H1 (cell line): ENCODE data around the gene SGSM1. TPM values are rescaled to one million over a fixed set of nuclear protein-coding genes. Genes with fewer than 3 reads are reported as not detected.

ENCODE experiments used
- CTCF ChIA-PET: fragments of 300-600 bp; sonication (Branson Sonifier 250); formaldehyde crosslinking; loops from one replicate; lab custom pipeline; 2021; ENCODE audit not compliant: partially characterized antibody; lab: Charles Lee
- POLR2A ChIA-PET: fragments of 300-600 bp; sonication (Branson Sonifier 250); formaldehyde crosslinking; loops from one replicate; lab custom pipeline; 2021; ENCODE audit warnings: inconsistent platforms; ENCODE audit not compliant: partially characterized antibody; lab: Charles Lee
- DNase-seq, 2 experiments: peaks; one replicate each; pipeline versions ENCODE4 v3.0.0 to v3.0.0-alpha.2; 2010 to 2022; ENCODE audit warnings: low spot score in 2 of 2, low read depth in 1 of 2, mixed read lengths in 1 of 2
- FAIRE-seq: peaks from 2 replicates; lab custom pipeline; 2011; peaks lifted over from hg19 to GRCh38; lab: Jason Lieb, UNC
- H2AFZ ChIP-seq: 2 replicates; pipeline ENCODE4 v1.8.1; 2012; ENCODE audit warnings: low read length, inconsistent platforms
- H2AK5ac ChIP-seq: 2 replicates; pipeline ENCODE4 v1.6.1; 2013; ENCODE audit warnings: low read depth, low read length
- H2BK120ac ChIP-seq: replicated peaks from 2 replicates; pipeline ENCODE3; 2013; ENCODE audit warnings: low read depth, low read length, inconsistent platforms
- H2BK12ac ChIP-seq: 2 replicates; pipeline ENCODE4 v1.6.1; 2013; ENCODE audit warnings: low read depth, low read length
- H2BK15ac ChIP-seq: 2 replicates; pipeline ENCODE4 v1.6.1; 2013; ENCODE audit warnings: low read length
- H2BK20ac ChIP-seq: 2 replicates; pipeline ENCODE4 v1.6.1; 2013; ENCODE audit warnings: low read length
- H2BK5ac ChIP-seq: 2 replicates; pipeline ENCODE4 v1.6.1; 2013; ENCODE audit warnings: low read depth, low read length
- H3K14ac ChIP-seq: 2 replicates; pipeline ENCODE4 v1.6.1; 2013; ENCODE audit warnings: inconsistent platforms; ENCODE audit not compliant: insufficient read length
- H3K18ac ChIP-seq: 2 replicates; pipeline ENCODE4 v1.6.1; 2013; ENCODE audit warnings: low read length; ENCODE audit errors: extremely low read depth
- H3K23ac ChIP-seq: 2 replicates; pipeline ENCODE4 v1.6.1; 2013; ENCODE audit warnings: inconsistent platforms; ENCODE audit not compliant: insufficient read length
- H3K23me2 ChIP-seq: 2 replicates; pipeline ENCODE4 v1.6.1; 2013; ENCODE audit warnings: low read depth, low read length
- H3K27ac ChIP-seq: 2 replicates; pipeline ENCODE4 v1.6.1; 2011; ENCODE audit warnings: low read depth, low read length, inconsistent platforms
- H3K27me3 ChIP-seq, 4 experiments: replicated peaks in 1 of 4; 1 replicate in 1 of 4; 2 replicates in 3 of 4; pipeline versions ENCODE4 v1.6.1 to v1.8.1; 2011 to 2013; ENCODE audit warnings: low read length in 3 of 4, mild to moderate bottlenecking in 3 of 4, inconsistent platforms in 2 of 4, mixed read lengths in 2 of 4, moderate library complexity in 1 of 4; ENCODE audit not compliant: control insufficient read depth in 3 of 4, insufficient read depth in 3 of 4; ENCODE audit errors: extremely low read depth in 1 of 4
- H3K36me3 ChIP-seq, 4 experiments: 2 replicates each; pipeline versions ENCODE4 v1.6.1 to v1.8.1; 2011 to 2013; ENCODE audit warnings: mild to moderate bottlenecking in 4 of 4, low read length in 3 of 4, moderate library complexity in 2 of 4, control low read depth in 1 of 4, inconsistent platforms in 1 of 4; ENCODE audit not compliant: insufficient read depth in 4 of 4, control insufficient read depth in 2 of 4
- H3K4ac ChIP-seq: replicated peaks from 2 replicates; pipeline ENCODE3; 2013; ENCODE audit warnings: low read length, low read depth, mixed read lengths, inconsistent platforms; ENCODE audit not compliant: insufficient read length
- H3K4me1 ChIP-seq, 4 experiments: replicated peaks in 1 of 4; 1 replicate in 1 of 4; 2 replicates in 3 of 4; pipeline versions ENCODE4 v1.6.1 to v1.8.1; 2011 to 2013; ENCODE audit warnings: low read length in 3 of 4, inconsistent platforms in 2 of 4, mixed read lengths in 1 of 4; ENCODE audit not compliant: insufficient read depth in 4 of 4, control insufficient read depth in 3 of 4
- H3K4me2 ChIP-seq, 2 experiments: 2 replicates each; pipeline versions ENCODE4 v1.6.1 to v1.8.1; 2011 to 2013; ENCODE audit warnings: low read depth in 2 of 2, low read length in 2 of 2, control low read depth in 1 of 2, inconsistent platforms in 1 of 2, mild to moderate bottlenecking in 1 of 2; ENCODE audit not compliant: insufficient read depth in 1 of 2
- H3K4me3 ChIP-seq, 4 experiments: fragments of 200-600, 300-600 bp in 1 of 4; sonication (generic), shearing (Covaris generic), sonication (Bioruptor Twin) in 1 of 4; 2 replicates each; pipeline versions ENCODE4 v1.5.1 to v1.8.1; 2011 to 2016; ENCODE audit warnings: low read length in 4 of 4, low read depth in 3 of 4, control low read depth in 2 of 4, inconsistent platforms in 2 of 4, mild to moderate bottlenecking in 2 of 4, mixed read lengths in 1 of 4, moderate library complexity in 1 of 4; ENCODE audit not compliant: insufficient read depth in 2 of 4; ENCODE audit errors: extremely low read depth in 1 of 4
- H3K56ac ChIP-seq: replicated peaks from 2 replicates; pipeline ENCODE3; 2013; ENCODE audit warnings: low read depth, mild to moderate bottlenecking, mixed read lengths, low read length, inconsistent platforms; ENCODE audit not compliant: insufficient read length
- H3K79me1 ChIP-seq: 2 replicates; pipeline ENCODE4 v1.6.1; 2013; ENCODE audit warnings: low read depth, low read length, control low read depth
- H3K79me2 ChIP-seq, 2 experiments: 2 replicates each; pipeline versions ENCODE4 v1.6.1 to v1.8.1; 2012 to 2013; ENCODE audit warnings: low read length in 2 of 2, mild to moderate bottlenecking in 2 of 2, inconsistent platforms in 1 of 2; ENCODE audit not compliant: insufficient read depth in 2 of 2, control insufficient read depth in 1 of 2
- H3K9ac ChIP-seq, 4 experiments: replicated peaks in 1 of 4; 1 replicate in 1 of 4; 2 replicates in 3 of 4; pipeline versions ENCODE4 v1.6.1 to v1.8.1; 2011 to 2013; ENCODE audit warnings: low read depth in 3 of 4, low read length in 3 of 4, control low read depth in 2 of 4, mild to moderate bottlenecking in 2 of 4, moderate library complexity in 2 of 4, inconsistent platforms in 1 of 4; ENCODE audit errors: extremely low read depth in 1 of 4
- H3K9me3 ChIP-seq, 2 experiments: 2 replicates each; pipeline versions ENCODE4 v1.6.1 to v1.8.1; 2012 to 2013; ENCODE audit warnings: mild to moderate bottlenecking in 2 of 2, moderate library complexity in 2 of 2, control low read depth in 1 of 2, inconsistent platforms in 1 of 2, low read depth in 1 of 2, low read length in 1 of 2, mixed read lengths in 1 of 2; ENCODE audit not compliant: insufficient read depth in 2 of 2
- H4K20me1 ChIP-seq, 2 experiments: replicated peaks in 1 of 2; 2 replicates each; pipeline versions ENCODE3 to v1.8.1; 2011 to 2013; ENCODE audit warnings: inconsistent platforms in 2 of 2, low read length in 2 of 2, mild to moderate bottlenecking in 1 of 2; ENCODE audit not compliant: insufficient read depth in 2 of 2, control insufficient read depth in 1 of 2
- H4K5ac ChIP-seq: 2 replicates; pipeline ENCODE4 v1.6.1; 2013; ENCODE audit warnings: low read length, low read depth, mixed read lengths, inconsistent platforms; ENCODE audit not compliant: insufficient read length
- H4K8ac ChIP-seq: 2 replicates; pipeline ENCODE4 v1.8.0; 2013; ENCODE audit warnings: mild to moderate bottlenecking, moderate library complexity, low read length, inconsistent platforms; ENCODE audit not compliant: insufficient read depth; ENCODE audit errors: extremely low read depth
- H4K91ac ChIP-seq: replicated peaks from 2 replicates; pipeline ENCODE3; 2013; ENCODE audit warnings: low read length, mixed read lengths, inconsistent platforms; ENCODE audit not compliant: insufficient read length
- ASH2L ChIP-seq: fragments of 200-600, 300-600 bp; sonication (generic); IDR thresholded peaks from one replicate; pipeline ENCODE4 v1.7.1; 2017; ENCODE audit warnings: low read length
- FOSL1 ChIP-seq: IDR thresholded peaks from 2 replicates; pipeline ENCODE4 v1.6.1; 2011; ENCODE audit warnings: mild to moderate bottlenecking, low read depth, low read length, moderate library complexity; ENCODE audit not compliant: insufficient read depth
- GTF2F1 ChIP-seq: IDR thresholded peaks from 2 replicates; pipeline ENCODE4 v1.6.1; 2012; ENCODE audit warnings: low read depth, low read length, improper control_type of control experiment, borderline replicate concordance
- MAFK ChIP-seq: IDR thresholded peaks from 2 replicates; pipeline ENCODE4 v1.6.1; 2012; ENCODE audit warnings: low read depth, mild to moderate bottlenecking, improper control_type of control experiment, low read length
- PHF8 ChIP-seq: fragments of 200-600 bp; sonication (generic); conservative IDR thresholded peaks from 2 replicates; pipeline ENCODE4 v1.7.1; 2012; ENCODE audit warnings: low read depth, mild to moderate bottlenecking, inconsistent platforms, low read length, moderate library complexity
- SIN3A ChIP-seq, 2 experiments: IDR thresholded peaks in 1 of 2; conservative IDR thresholded peaks in 1 of 2; 2 replicates each; pipeline ENCODE4 v1.6.1; 2011 to 2012; ENCODE audit warnings: low read length in 2 of 2, improper control_type of control experiment in 1 of 2, low read depth in 1 of 2, mild to moderate bottlenecking in 1 of 2
- SIX5 ChIP-seq: IDR thresholded peaks from 2 replicates; pipeline ENCODE4 v1.6.1; 2011; ENCODE audit warnings: mild to moderate bottlenecking, low read depth, low read length
- WGBS, 2 experiments: shearing (Covaris generic) in 1 of 2; methylation state at CpG; one replicate each; pipeline versions ENCODE4 v1.1.6 to v1.1.7; 2013 to 2015; ENCODE audit warnings: low lambda C conversion rate in 2 of 2, mixed read lengths in 2 of 2, inconsistent platforms in 1 of 2, low coverage in 1 of 2, missing lambda C conversion rate in 1 of 2; ENCODE audit not compliant: insufficient replicate concordance in 2 of 2, insufficient coverage in 1 of 2, insufficient read length in 1 of 2; ENCODE audit errors: extremely low coverage in 1 of 2, missing lambda C conversion rate in 1 of 2; 5-methylcytosine and 5-hydroxymethylcytosine counted together
- polyA plus RNA-seq, 7 experiments: library from polyadenylated mRNA; depleted of rRNA in 3 of 7; stranded (reverse) in 5 of 7; unstranded in 2 of 7; fragments of >200 nt in 5 of 7; fragments of 200-250 nt in 2 of 7; gene quantifications; 1 replicate in 5 of 7; 2 replicates in 1 of 7; 4 replicates in 1 of 7; pipeline versions ENCODE4 v1.2.1 to v1.2.3, GENCODE V29; 2011 to 2013; ENCODE audit warnings: missing spikeins in 2 of 7, mixed read lengths in 2 of 7
- total RNA-seq: library from RNA; stranded (reverse); fragmentation: NEBNext Ultra II Directional; extraction: Animal tissue kit (Norgen Biotek cat#: 25700); gene quantifications from 2 replicates; pipeline ENCODE4 v1.2.1, GENCODE V29; 2021

The SGSM1 gene
- total and polyA plus RNA-seq, 2 of the 8 experiments (the other 6 are each of a cell fraction or from before 2014, with no cell fraction given) = 2.8 to 5.2 TPM

DNA sequence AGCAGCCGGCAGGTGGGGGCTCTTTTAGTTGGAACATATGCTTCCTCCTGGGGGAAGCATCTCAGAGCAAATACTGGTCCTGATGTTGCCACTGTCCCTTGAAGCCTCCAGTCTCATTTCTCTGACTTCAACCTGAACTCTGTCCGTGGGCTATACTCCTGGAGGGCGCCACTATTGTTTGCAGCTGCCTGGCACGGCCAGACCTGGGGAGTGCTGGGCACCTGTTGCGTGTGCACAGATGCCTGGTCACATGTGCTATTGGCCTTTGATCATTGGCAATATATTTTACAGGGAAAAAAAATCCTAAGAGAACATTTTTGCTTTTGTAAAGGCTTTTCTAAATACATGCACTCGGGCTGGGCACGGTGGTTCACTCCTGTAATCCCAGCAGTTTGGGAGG is 122.3 kb downstream of the SGSM1 start:
- Histone ChIP-seq H3K23ac (no peak overlapping the region), H3K27ac (no peak overlapping the region), H3K23me2 (peaks cover 2% of the 10 kb centered on the region; the same call in 1 of the 2 replicates), H2BK120ac (no peak overlapping the region), H4K20me1 (no peaks in the 10 kb centered on the region), H3K4me2 (no peak overlapping the region), H4K5ac (no peak overlapping the region), H3K9me3 (peaks cover 0 to 3% of the 10 kb centered on the region in 2 experiments; a peak in 1 of 4 replicates), H2AK5ac (no peak overlapping the region), H3K4me1 (peaks cover 0 to 8% (median 5%) of the 10 kb centered on the region in 4 experiments; a peak in 4 of 7 replicates), H4K91ac (no peak overlapping the region), H2BK20ac (no peak overlapping the region), H2BK15ac (no peak overlapping the region), H3K79me1 (no peaks in the 10 kb centered on the region), H3K4me3 (no peak overlapping the region), H3K56ac (no peak overlapping the region), H4K8ac (no peak overlapping the region), H3K14ac (no peak overlapping the region), H2BK5ac (no peak overlapping the region), H2BK12ac (no peak overlapping the region), H3K27me3 (no peaks in the 10 kb centered on the region), H3K4ac (no peak overlapping the region), H3K18ac (no peak overlapping the region), H3K79me2 (no peaks in the 10 kb centered on the region), H3K36me3 (no peaks in the 10 kb centered on the region), H2AFZ (no peak overlapping the region), H3K9ac (no peak overlapping the region)
- CTCF ChIA-PET = interaction anchor here (0.5 to 3.8 kb wide), 4 partner anchors 10 to 121 kb away, joined by 3 to 27 read pairs (median 14); no protein-coding TSS in a partner anchor
- FAIRE-seq (no peak), DNase-seq (no peak)
- 92% methylated on average over 7 of the region's 7 CpGs; no CpG with 5 or more reads in 1 of the 2 experiments for WGBS, 2 experiments
- POLR2A ChIA-PET = no interaction called here
- TF ChIP-seq FOSL1 (no peak), MAFK (no peak), SIN3A (conservative IDR thresholded peaks at IDR 0.05 in 1 of 2, IDR thresholded peaks at IDR 0.05 in 1 of 2; ENCODE audit: low read depth in 1 of 2, low read length in 2 of 2) (no peak), ASH2L (no peak), GTF2F1 (no peak), SIX5 (no peak), PHF8 (no peak)
